SK-N-MC (cell line): ENCODE measurements around the gene SYCP2.

Experiments
- EZH2 ChIP-seq: fragments of 200-600 bp; sonication (generic); IDR thresholded peaks from one replicate; pipeline ENCODE4 v1.6.1; 2017; ENCODE audit warnings: antibody characterized with exemption
- POLR2AphosphoS5 ChIP-seq: IDR thresholded peaks from 2 replicates; pipeline ENCODE4 v1.6.1; 2012; ENCODE audit warnings: mild to moderate bottlenecking, low read depth, low read length, borderline replicate concordance

- TF ChIP-seq POLR2AphosphoS5: peak; percentile 62; the same call in 1 of the 2 replicates
- TF ChIP-seq EZH2: no peak
Measured at GRCh38 chr20:59940129-59940955, 6.9 kb upstream of the SYCP2 start, which contains the start of the genes FAM217B and PPP1R3D.
